Epithelial cell of prostate (primary cell): ENCODE measurements around the gene RHOB.

Experiments used
- DNase-seq: peaks from one replicate; pipeline ENCODE4 v3.0.0-alpha.2; 2011; ENCODE audit warnings: low read depth, low spot score
- H3K27ac ChIP-seq: fragments of 450-650 bp; 2 replicates; pipeline ENCODE4 v1.5.1; 2017; ENCODE audit warnings: mild to moderate bottlenecking

The RHOB gene

DNA sequence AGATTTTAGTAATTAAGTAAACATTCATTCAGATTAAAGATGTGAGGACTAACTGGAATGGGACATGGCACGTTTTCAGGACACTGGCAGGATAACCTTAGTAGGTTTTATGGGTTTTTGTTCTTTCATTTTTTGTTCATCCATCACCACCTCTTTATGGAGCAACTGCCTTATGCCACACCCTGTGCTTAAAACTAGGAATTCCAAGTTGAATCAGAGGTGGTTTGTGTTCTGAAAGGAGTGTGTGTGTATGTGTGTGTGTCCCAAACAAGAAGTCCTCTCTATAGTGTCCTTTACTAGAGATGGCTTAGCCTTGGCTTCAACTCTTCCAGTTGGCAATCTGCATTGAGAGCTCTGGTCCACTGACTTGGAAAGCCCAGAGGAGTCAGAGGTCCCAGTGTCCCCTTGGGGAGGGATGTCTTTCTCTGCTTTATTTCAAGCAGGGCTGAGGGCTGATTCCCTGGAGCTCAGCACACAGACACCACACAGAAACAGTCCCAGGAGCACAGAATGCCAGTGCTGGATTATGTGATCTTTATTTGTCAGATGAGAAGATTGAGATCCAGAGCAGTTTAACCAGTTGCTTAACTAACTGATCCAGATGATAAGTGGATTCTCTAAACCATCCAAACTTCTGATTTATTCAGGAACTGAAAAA lies 25.2 kb downstream of the RHOB start:
- DNase-seq: no peak
- H3K27ac ChIP-seq: no peak overlapping the region

GRCh38 chr2:20472569-20472968 lies 25.7 kb downstream of the RHOB start:
- DNase-seq: no peak
- no peak overlapping the region for H3K27ac ChIP-seq

GRCh38 chr2:20473128-20473527 lies 26.3 kb downstream of the RHOB start:
- no peak for DNase-seq

DNA sequence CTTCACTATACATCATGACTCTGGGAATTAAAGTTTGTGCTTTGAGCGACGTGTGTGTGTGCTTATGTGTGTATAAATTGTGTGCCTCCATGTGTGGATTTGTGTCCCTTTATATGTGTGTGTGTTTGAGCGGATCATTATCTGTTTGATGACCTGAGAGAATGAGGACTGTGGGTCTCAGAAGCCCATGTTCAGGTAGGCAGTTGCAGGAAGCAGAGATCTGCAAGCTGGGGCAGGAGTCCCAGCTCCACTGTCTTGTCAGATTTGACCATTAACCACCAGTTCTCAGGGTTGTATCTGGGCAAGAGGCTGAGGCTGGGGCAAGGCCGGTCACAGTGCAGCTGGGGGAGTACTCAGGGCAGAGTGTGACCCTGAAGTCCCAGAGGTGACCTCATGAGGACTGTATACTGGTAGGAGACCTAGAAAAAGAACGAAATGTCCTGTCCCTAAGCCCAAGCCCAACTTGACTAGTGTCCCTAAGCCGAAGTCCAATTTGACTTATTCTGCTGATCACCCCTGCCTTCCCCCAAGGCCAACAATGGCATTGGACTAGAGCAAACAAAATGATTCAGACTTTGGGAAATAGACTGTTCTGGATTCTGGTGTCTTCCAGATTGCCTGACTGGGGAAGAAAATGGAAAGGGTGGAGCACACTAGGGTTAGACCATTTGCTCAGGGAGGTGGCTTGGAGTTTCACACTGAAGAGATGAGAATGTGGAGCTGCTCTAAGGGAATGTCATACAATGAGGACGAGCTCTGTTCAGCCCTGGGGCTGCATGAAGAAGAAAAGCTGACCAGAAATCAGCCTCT lies 28.1 kb downstream of the RHOB start:
- no peak for DNase-seq
- H3K27ac ChIP-seq: no peak overlapping the region

More at GRCh38 chr2:20473128-20473527, 26.3 kb downstream of the RHOB start:
- H3K27ac ChIP-seq: no peak overlapping the region

- DNase-seq: no peak
- no peak overlapping the region for H3K27ac ChIP-seq
These were observed 28.7 kb downstream of the RHOB start for GRCh38 chr2:20475567-20475952.

GRCh38 chr2:20476481-20476880 lies 29.6 kb downstream of the RHOB start:
- DNase-seq: no peak

DNA sequence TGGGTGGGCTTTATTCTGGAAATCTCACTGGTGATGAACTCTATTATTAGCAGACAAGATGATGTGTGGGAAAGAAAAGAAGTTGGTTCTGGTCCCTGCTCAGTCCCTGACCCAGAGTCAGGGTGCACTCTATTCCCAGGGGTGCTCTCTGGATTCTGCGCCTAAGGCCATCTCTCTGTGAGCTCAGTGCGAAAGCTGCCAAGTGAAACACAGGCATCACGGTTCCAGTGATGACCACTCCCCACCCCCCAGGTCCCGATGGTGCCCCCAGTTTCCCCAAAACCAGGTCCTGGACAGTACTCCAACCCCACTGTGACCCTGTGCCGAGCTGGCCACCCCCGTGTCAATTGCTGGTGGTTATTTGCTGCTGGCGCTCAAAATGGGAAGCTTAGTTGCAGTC lies 30.1 kb downstream of the RHOB start:
- H3K27ac ChIP-seq: no peak overlapping the region
- DNase-seq: no peak

More at GRCh38 chr2:20476481-20476880, 29.6 kb downstream of the RHOB start:
- H3K27ac ChIP-seq: no peak overlapping the region

- no peak overlapping the region for H3K27ac ChIP-seq
These were observed 32.1 kb downstream of the RHOB start for GRCh38 chr2:20478961-20479360.

GRCh38 chr2:20479835-20480234 lies 33.0 kb downstream of the RHOB start:
- DNase-seq: no peak
- H3K27ac ChIP-seq: no peak overlapping the region

More at GRCh38 chr2:20478961-20479360, 32.1 kb downstream of the RHOB start:
- DNase-seq: no peak

- H3K27ac ChIP-seq: no peak overlapping the region
- no peak for DNase-seq
These were observed 34.0 kb downstream of the RHOB start for GRCh38 chr2:20480913-20481312.

- no peak overlapping the region for H3K27ac ChIP-seq
- DNase-seq: no peak
These were observed 35.0 kb downstream of the RHOB start for GRCh38 chr2:20481798-20482405.

DNA sequence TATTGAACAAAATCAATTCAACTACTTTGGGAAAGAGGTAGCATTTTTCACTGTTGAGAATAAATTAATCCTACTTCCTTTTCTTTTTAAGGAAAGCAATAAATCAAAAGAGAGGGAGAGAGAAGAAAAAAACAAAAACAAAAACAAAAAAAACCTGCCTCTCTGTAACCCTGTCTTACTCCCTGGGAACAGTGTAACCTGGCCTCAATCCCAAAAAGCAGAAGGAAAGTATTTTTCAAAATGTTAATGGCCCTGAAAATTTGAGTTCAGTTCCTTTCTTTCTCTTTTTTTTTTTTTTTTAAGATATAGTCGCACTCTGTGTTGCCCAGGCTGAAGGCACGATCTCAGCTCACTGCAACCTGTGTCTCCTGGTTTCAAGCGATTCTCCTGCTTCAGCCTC lies 35.9 kb downstream of the RHOB start:
- no peak overlapping the region for H3K27ac ChIP-seq
- DNase-seq: no peak

- DNase-seq: no peak
- no peak overlapping the region for H3K27ac ChIP-seq
These were observed 36.5 kb downstream of the RHOB start for GRCh38 chr2:20483194-20483895.

GRCh38 chr2:20484034-20484617 lies 37.3 kb downstream of the RHOB start:
- no peak for DNase-seq

GRCh38 chr2:20484810-20485611 lies 38.1 kb downstream of the RHOB start:
- DNase-seq: no peak
- no peak overlapping the region for H3K27ac ChIP-seq

More at GRCh38 chr2:20484034-20484617, 37.3 kb downstream of the RHOB start:
- no peak overlapping the region for H3K27ac ChIP-seq

- DNase-seq: no peak
These were observed 38.9 kb downstream of the RHOB start for GRCh38 chr2:20485612-20486388.

GRCh38 chr2:20486571-20486970 lies 39.7 kb downstream of the RHOB start:
- DNase-seq: no peak
- no peak overlapping the region for H3K27ac ChIP-seq

More at GRCh38 chr2:20485612-20486388, 38.9 kb downstream of the RHOB start:
- no peak overlapping the region for H3K27ac ChIP-seq

DNA sequence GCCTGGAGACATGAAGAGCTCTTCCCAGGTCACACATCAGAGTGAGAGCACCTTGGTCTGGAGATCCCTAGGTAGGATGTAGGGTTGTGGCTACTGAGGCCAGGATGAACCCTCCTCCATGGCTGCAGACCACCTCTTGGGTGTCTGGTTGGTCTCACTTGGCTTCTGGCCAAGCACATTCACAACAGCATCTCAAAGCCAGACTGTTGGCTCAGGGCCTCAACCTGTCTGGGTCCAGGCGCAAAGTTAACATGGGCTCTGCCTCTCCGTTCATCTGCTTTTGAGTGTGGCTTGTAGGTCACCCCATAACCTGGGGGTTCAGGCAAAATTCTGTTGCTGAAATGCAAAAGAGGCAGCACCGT lies 40.1 kb downstream of the RHOB start:
- no peak overlapping the region for H3K27ac ChIP-seq
- no peak for DNase-seq
